Measurements from ENCODE around the gene FSD1L. TPM values are rescaled to one million over a fixed set of nuclear protein-coding genes. Genes with fewer than 3 reads are reported as not detected.

The FSD1L gene
- polyA plus RNA-seq, 2 of the 4 experiments (the other 2 are of a cell fraction), result 3.2 to 8.5 TPM

DNA sequence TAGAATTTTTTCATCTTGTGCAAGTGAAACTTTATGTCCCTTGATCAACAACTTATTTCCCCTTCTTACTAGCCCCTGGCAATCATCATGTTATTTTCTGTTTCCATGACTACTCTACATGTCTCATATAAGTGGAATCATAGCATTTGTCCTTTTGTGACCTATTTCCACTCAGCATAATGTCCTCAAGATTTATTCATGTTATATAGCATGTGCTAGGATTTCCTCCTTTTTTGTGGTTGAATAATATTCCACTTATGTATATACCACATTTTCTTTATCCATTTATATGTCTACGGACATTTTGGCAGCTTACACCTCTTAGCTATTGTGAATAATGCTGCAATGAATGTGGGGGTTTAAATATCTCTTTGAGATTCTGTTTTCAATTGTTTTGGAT, 21.0 kb downstream of the FSD1L start (continued):
- no peak for TF ChIP-seq BHLHE40 (IDR thresholded peaks at IDR 0.05; ENCODE audit: low read depth, low read length)
- TF ChIP-seq, protein P1, sequence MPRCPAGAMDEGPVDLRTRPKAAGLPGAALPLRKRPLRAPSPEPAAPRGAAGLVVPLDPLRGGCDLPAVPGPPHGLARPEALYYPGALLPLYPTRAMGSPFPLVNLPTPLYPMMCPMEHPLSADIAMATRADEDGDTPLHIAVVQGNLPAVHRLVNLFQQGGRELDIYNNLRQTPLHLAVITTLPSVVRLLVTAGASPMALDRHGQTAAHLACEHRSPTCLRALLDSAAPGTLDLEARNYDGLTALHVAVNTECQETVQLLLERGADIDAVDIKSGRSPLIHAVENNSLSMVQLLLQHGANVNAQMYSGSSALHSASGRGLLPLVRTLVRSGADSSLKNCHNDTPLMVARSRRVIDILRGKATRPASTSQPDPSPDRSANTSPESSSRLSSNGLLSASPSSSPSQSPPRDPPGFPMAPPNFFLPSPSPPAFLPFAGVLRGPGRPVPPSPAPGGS (IDR thresholded peaks at IDR 0.05), result no peak
- no peak for TF ChIP-seq EHMT2 (IDR thresholded peaks at IDR 0.05; ENCODE audit: low read depth)
- no peak for TF ChIP-seq CHD2 (IDR thresholded peaks at IDR 0.05; ENCODE audit: low read length, partially characterized antibody)
- no peak for TF ChIP-seq POLR2AphosphoS2 (conservative IDR thresholded peaks at IDR 0.05; ENCODE audit: low read length)
- TF ChIP-seq NPAS2 (CRISPR knock-in tag; IDR thresholded peaks at IDR 0.05; ENCODE audit: borderline replicate concordance), result no peak
- no peak for TF ChIP-seq JUN (IDR thresholded peaks at IDR 0.05)
- TF ChIP-seq, protein P2, sequence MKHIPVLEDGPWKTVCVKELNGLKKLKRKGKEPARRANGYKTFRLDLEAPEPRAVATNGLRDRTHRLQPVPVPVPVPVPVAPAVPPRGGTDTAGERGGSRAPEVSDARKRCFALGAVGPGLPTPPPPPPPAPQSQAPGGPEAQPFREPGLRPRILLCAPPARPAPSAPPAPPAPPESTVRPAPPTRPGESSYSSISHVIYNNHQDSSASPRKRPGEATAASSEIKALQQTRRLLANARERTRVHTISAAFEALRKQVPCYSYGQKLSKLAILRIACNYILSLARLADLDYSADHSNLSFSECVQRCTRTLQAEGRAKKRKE (CRISPR knock-in tag; IDR thresholded peaks at IDR 0.05; ENCODE audit: low read depth), result no peak

DNA sequence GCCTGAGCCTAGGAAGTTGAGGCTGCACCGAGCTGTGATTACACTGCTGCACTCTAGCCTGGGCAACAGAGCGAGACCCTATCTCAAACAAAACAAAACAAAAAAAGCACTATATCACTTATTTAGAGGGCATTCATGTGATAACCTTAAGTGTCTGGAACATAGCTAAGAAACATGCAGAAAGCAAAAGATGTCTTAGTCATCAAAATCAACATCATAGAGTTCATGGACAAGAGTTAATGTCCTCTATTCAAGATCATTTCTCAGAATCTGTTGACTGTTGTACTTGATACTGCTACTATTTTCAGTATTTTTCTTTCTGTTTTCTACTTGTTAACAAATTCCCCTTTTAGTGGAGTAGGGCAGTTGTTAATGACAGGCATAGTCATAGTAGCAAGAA, 25.4 kb downstream of the FSD1L start:
- no peak for TF ChIP-seq PHF8 (IDR thresholded peaks at IDR 0.05; ENCODE audit: borderline replicate concordance, low read depth)
- TF ChIP-seq RFX5 (IDR thresholded peaks at IDR 0.05), result no peak
- no peak for TF ChIP-seq TFCP2L1 (CRISPR knock-in tag; IDR thresholded peaks at IDR 0.05)
- TF ChIP-seq MAFK (IDR thresholded peaks at IDR 0.05; ENCODE audit: partially characterized antibody), result peak; percentile 52

DNA sequence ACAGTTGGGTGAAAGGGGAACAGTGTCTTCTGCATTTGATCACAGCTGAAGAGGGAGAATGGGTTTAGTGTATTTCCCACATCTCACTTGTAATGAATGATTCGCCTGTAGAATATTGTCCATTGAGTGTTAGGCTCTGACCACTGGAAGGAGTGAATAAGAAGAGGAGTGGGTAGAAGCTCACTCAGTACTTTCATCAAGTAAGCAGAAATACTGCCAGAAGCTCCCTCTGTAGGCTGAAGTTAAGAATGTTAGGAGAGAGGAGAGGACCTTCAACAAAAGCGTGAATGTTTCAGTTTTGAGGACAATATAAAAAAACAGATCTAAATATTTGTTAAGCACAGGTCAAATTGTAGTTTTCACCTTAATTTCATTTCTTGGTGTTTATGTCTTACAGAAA, 27.5 kb downstream of the FSD1L start:
- ATAC-seq (peak; percentile 73 to 84; a peak in 4 of 6 replicates), DNase-seq (ENCODE audit: low read depth in 1 of 2, low spot score in 1 of 2) (peak in 1 of 2 experiments; percentile 30), FAIRE-seq (peak; percentile 13)
- Histone ChIP-seq H3K4me3 (no peak overlapping the region), H3K27ac (no peak overlapping the region), H3K4me1 (peaks cover 2% of the 10 kb centered on the region; the same call in 1 of the 3 replicates), H3K4me2 (no peak overlapping the region), H3K9me3 (no peaks in the 10 kb centered on the region)
- 82% methylated on average over 2 of the region's 2 CpGs for WGBS (ENCODE audit: missing lambda C conversion rate)
- TF ChIP-seq RAD21 (conservative IDR thresholded peaks at IDR 0.05 in 1 of 2, IDR thresholded peaks at IDR 0.05 in 1 of 2) (0 out of 5 replicates have a peak, but pooled peaks of 1 of the 2 experiments have one; percentile 12), EP300 (IDR thresholded peaks at IDR 0.05) (no peak)
- TF ChIP-seq, protein P3, sequence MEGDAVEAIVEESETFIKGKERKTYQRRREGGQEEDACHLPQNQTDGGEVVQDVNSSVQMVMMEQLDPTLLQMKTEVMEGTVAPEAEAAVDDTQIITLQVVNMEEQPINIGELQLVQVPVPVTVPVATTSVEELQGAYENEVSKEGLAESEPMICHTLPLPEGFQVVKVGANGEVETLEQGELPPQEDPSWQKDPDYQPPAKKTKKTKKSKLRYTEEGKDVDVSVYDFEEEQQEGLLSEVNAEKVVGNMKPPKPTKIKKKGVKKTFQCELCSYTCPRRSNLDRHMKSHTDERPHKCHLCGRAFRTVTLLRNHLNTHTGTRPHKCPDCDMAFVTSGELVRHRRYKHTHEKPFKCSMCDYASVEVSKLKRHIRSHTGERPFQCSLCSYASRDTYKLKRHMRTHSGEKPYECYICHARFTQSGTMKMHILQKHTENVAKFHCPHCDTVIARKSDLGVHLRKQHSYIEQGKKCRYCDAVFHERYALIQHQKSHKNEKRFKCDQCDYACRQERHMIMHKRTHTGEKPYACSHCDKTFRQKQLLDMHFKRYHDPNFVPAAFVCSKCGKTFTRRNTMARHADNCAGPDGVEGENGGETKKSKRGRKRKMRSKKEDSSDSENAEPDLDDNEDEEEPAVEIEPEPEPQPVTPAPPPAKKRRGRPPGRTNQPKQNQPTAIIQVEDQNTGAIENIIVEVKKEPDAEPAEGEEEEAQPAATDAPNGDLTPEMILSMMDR (IDR thresholded peaks at IDR 0.05), result peak; percentile 37; the same call in 2 of the 3 replicates
- POLR2A ChIA-PET, result no interaction called here
- CTCF ChIA-PET, result interaction anchor here (1.3 kb wide), 1 partner anchor 28 kb away, joined by 3 read pairs; the partner anchor contains the start of gene FSD1L

More for the DNA sequence above, 25.4 kb downstream of the FSD1L start:
- Histone ChIP-seq H3K4me3 (no peak overlapping the region), H3K4me2 (no peak overlapping the region), H3K9me3 (no peaks in the 10 kb centered on the region), H3K27ac (no peak overlapping the region), H3K4me1 (no peaks in the 10 kb centered on the region)
- ChIA-PET POLR2A (no interaction called here), CTCF (no interaction called here)
- FAIRE-seq (no peak), DNase-seq (ENCODE audit: low read depth in 1 of 2, low spot score in 1 of 2) (no peak), ATAC-seq (no peak)
- WGBS (ENCODE audit: missing lambda C conversion rate), result 96% methylated on average over 2 of the region's 2 CpGs

DNA sequence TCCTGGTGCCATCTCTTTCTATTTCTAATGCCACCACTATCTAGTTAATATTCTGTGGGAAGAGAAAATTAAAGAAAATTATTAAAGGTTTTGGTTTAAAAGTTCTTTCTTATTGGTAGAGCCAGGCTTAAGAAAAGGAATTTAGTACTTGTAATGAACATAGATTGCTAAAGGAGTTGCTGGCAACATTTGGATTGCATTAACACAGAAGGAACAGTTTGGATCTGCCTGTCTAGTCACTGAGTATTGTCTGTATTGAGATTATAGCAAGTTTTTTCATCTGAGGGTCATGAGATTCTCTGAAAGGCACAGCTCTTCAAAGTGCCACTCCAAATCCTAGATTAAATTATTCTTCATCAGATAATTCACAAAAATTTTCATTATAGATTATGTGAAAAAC, 32.0 kb downstream of the FSD1L start:
- H3K9me3 ChIP-seq, result no peaks in the 10 kb centered on the region
- ATAC-seq, result no peak
- no peak for DNase-seq (ENCODE audit: low read depth in 1 of 2, low spot score in 1 of 2)
- TF ChIP-seq, protein P4, sequence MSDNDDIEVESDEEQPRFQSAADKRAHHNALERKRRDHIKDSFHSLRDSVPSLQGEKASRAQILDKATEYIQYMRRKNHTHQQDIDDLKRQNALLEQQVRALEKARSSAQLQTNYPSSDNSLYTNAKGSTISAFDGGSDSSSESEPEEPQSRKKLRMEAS (IDR thresholded peaks at IDR 0.05), result no peak
- no peak for TF ChIP-seq HOXA7 (CRISPR knock-in tag; IDR thresholded peaks at IDR 0.05)
- TF ChIP-seq KDM5A (IDR thresholded peaks at IDR 0.05), result no peak
- TF ChIP-seq TFCP2L1 (CRISPR knock-in tag; IDR thresholded peaks at IDR 0.05), result no peak
- no peak for TF ChIP-seq EHF (CRISPR knock-in tag; IDR thresholded peaks at IDR 0.05)
- no peak for TF ChIP-seq ESRRA (IDR thresholded peaks at IDR 0.05; ENCODE audit: borderline replicate concordance, low read length)
- peaks cover 19% of the 10 kb centered on the region; the same call in 2 of the 3 replicates for H3K4me1 ChIP-seq
- H3K4me2 ChIP-seq, result no peak overlapping the region
- no peak overlapping the region for H3K4me3 ChIP-seq
- ChIA-PET CTCF (interaction anchor here (0.7 kb wide), 1 partner anchor 616 kb away, joined by 3 read pairs; no protein-coding TSS in a partner anchor), POLR2A (no interaction called here)
- FAIRE-seq, result no peak
- no peak overlapping the region for H3K27ac ChIP-seq
